SH-SY5Y (cell line): ENCODE data around the gene VAV1.

Experiments used
- GATA2 ChIP-seq: IDR thresholded peaks from 2 replicates; pipeline ENCODE4 v1.6.1; 2011; ENCODE audit warnings: mild to moderate bottlenecking, low read depth, low read length
- GATA3 ChIP-seq: IDR thresholded peaks from 2 replicates; pipeline ENCODE4 v1.6.1; 2011; ENCODE audit warnings: low read depth, mild to moderate bottlenecking, low read length, moderate library complexity

The VAV1 gene

DNA sequence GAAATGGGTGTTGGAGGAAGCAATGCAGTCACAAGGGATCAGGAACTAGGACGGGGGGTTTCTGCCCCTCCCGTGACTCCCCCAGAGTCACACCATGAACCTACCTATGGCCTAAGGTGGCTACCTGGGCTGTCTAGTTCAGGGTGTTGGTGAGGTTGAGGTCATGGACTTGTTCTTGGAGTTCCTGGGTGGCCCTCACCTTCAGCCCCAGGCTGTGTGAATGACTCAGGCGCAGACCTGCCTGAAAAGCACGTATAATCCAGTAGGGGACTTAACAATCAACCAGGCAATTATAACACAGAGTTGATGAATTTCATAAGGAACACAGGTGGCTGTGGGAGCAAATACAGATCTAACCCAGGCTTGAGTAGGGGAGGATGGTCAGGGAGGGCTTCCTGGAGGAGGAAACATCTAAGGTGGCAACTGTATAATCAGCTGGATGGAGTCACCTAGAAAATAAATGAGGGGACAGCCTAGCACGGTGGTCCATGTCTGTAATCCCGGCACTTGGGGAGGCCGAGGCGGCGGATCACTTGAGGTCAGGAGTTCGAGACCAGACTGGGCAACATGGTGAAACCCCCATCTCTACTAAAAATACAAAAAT lies 89.3 kb downstream of the VAV1 start:
- TF ChIP-seq GATA2 (no peak), GATA3 (no peak)

DNA sequence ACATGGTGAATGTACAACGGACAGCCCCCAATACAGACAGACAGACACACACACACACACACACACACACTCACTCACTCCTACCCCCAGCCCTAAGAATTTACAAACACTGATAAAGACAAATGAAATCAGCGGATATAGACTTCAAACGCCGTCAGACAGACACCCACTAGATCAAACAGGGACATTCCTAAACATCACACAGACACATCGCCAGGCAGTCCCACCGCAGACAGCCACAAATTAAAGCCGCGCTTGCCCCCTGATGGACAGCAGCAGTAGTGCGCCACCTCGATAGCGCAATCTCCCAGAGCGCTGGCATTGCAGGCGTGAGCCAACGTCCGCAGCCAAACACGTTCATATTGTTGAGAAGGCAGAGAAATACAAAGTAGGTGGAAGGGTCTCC lies 90.2 kb downstream of the VAV1 start:
- TF ChIP-seq GATA2 (no peak), GATA3 (no peak)

DNA sequence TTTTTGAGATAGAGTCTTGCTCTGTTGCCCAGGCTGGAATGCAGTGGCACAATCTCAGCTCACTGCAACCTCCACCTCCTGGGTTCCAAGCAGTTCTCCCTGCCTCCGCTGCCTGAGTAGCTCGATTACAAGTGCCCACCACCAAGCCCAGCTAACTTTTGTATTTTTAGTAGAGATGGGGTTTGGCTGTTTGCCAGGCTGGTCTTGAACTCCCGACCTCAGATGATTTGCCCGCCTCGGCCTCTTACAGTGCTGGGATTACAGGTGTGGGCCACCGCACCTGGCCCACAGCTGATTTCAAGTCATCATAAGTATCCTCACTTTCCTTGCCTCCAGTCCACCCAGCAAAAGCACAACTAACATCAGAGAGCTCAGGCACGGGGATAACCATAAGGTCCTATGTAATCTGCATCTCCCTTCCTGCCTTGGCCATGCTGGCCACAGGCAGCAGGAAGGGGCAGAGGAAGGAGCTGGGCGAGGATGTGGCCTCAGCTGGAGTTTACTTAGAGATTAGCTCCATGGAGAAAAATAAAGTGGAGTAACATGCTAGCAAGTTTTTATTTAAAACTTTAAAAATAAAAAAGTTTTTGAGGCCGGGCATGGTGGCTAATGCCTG lies 91.9 kb downstream of the VAV1 start:
- TF ChIP-seq GATA3 = no peak
- no peak for TF ChIP-seq GATA2

DNA sequence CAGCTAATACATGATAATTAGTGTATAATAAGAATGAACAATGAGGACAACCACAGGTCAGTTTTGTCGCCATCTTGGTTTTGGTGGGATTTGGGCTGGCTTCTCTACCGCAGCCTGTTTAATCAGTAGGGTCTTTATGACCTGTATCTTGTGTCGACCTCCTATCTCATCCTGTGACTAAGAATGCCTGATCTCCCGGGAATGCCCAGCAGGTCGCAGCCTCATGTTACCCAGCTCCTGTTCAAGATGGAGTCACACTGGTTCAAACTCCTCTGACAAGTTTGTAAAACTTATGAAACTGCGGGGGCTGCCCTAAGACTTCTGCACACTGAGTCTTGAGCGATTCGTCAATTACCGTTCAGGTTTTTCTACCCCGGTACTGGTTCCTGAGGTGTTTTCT lies 93.3 kb downstream of the VAV1 start:
- TF ChIP-seq GATA2 = no peak

DNA sequence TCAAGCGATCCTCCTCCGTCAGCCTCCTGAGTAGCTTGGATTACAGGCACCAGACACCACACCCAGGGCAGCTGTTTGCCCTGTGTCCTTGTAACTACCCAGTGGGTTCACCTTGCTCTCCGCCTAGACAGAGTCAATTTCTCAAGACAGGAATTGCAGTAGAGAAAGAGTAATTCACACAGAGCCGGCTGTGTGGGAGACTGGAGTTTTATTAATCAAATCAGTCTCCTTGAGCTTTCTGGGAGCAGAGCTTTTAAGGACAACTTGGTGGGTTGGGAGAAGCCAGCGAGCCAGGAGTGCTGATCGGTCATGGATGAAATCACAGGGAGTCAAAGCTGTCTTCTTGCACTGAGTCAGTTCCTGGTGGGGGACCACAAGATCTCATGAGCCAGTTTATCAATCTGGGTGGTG lies 94.2 kb downstream of the VAV1 start:
- TF ChIP-seq GATA3 = no peak
- TF ChIP-seq GATA2 = no peak

DNA sequence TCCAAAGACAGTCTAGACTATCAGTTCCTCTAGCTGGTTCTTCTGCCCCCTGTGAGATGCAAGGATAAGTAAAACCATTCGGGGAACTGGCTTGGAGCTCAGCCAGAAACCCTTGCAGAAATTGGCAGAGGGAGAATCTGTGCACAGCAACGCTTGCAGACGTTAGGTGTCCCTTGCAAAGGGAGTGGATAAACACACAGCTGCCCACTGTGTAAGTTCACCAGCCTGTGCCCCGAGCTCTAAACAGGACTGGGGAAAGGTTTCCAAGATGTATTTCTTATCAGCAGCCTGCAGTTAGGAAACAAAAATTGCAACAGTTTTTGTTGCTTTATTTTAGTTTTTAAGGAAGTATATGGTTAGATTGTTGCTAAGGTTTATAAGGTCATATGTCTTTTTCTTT lies 95.8 kb downstream of the VAV1 start:
- no peak for TF ChIP-seq GATA3
- no peak for TF ChIP-seq GATA2

DNA sequence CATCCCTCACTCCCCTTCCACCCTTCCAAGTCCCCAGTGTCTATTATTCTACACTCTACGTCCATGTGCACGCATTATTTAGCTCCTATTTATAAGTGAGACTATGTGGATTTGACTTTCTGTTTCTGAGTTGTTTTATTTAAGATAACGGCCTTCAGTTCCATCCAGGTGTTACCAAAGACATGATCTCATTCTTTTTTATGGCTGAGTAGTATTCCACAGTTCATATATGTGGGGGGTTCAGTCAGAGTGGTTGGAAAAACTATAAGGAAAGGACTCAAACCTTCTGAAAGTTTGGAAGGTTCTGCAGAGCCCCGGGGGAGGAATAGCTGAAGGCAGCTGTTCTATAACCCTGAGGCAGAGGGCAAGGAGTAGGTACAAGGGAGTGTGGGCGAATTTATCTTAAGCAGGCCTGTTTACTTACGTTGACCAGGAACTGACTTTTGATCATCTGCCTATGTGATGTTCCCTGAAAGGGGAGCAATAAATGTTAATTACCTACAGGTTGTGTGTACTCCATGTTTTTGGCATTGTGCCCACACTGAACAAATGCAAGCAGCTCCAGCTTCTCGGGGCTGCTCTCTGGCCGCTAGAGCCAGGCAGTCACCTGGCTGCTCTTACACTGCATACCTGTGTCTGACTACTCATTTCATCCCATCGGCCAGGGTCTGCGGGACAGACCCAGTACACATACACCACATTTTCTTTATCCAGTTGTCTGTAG lies 101.4 kb downstream of the VAV1 start:
- TF ChIP-seq GATA2 (no peak), GATA3 (no peak)

DNA sequence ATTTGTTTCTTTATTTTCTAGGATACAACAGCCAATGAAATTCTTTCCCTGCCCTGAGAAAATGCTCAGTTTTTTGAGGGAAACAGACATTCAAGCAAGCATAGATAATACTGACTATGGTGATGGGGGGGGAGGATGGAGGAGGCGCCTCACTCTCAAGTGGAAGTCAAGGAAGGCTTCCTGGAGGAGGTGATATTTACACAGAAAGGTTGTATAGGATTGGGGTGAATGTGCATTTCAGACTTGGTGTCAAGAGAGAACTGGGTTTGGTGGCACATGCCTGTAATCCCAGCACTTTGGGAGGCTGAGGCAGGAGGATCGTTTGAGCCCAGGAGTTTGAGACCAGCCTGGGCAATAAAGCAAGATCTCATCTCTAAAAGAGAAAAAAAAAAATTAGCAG lies 102.7 kb downstream of the VAV1 start:
- TF ChIP-seq GATA2 (no peak), GATA3 (no peak)

DNA sequence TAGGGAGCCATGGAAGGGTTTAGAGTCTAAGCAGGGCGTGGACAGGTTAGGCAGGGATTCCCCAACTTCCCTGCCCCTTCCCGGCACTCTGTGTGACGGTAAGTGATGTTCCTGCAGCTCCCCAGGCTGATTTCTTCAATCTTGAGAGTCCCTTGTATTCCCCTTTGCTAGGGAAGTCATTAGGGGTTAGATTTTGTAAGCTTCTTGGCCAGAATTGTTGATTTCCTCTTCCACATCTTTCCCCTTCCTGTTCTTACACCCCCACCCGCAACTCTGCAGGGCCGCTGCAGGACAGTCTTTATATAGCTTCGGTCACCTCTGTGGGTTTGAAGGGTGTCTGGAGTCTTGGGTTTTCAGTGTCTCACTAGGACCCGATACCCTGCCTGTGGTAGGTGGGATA lies 104.2 kb downstream of the VAV1 start:
- no peak for TF ChIP-seq GATA3
- TF ChIP-seq GATA2 = no peak

DNA sequence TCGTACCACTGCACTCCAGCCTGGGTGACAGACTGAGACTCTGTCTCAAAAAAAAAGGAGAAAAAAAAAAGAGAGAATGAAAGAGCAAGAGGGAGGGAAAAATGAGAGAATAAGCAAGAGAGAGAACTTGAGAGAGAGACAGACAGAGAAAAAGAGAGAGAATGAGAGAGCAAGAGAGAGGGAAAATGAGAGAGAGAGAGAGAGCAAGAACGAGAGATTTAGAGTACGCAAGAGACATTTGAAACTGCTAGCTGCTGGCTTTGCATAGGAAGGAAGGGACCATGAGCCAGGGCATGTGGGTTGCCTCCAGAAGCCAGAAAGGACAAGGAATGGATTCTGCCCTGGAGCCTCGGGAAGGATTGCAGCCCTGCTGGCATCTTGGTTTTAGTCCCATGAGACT lies 105.3 kb downstream of the VAV1 start:
- TF ChIP-seq GATA2 (no peak), GATA3 (no peak)

DNA sequence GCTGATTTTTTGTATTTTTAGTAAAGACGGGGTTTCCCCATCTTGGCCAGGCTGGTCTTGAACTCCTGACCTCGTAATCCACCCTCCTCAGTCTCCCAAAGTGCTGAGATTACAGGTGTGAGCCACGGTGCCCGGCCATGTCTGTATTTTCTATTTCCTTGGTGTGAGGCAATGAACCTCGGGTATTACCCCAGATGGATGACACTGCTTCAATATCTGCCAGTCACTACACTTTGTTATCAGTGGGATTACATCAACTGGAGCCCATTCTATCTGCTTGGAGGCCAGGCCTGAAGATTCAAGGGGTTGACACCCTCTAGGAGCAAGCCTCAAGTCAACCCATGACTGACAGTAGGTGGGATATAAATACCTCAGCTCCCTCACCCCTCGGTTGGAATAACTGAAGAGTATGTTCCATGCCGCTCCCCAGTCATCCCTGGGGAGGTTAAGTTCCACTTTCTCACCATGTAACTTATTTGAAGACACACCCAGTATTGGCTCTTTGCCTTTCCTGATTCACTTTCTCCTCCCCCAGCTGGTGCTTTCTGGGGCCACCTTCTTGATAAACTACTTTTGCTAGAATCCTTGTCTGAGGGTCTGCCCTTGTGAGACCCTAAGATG lies 113.9 kb downstream of the VAV1 start:
- no peak for TF ChIP-seq GATA2
- TF ChIP-seq GATA3 = no peak

DNA sequence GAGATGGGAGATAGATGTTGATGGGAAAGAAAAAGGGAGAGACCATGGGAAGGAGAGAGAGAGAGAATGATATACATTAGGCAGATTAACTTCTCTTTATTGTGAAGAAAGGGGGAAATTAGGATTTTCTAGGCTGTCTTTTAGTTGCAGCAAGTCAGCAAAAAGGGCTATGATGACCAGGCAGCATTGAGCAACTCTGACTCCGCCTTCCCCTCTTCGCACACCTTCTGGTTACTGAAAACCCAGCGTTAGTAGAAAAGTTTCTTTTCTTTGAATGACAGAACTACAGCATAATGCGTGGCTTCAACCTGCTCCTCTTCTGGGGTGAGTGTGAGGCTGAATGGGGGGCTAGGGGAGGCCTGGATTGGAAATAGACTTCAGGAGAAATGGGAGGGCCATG lies 114.8 kb downstream of the VAV1 start, which contains the start of gene ADGRE1:
ADGRE1 (plus strand) TSS at position 264 of the 400 bp plus-strand sequence; CDS start at position 294, 30 bp downstream.
- TF ChIP-seq GATA3 (no peak), GATA2 (no peak)

DNA sequence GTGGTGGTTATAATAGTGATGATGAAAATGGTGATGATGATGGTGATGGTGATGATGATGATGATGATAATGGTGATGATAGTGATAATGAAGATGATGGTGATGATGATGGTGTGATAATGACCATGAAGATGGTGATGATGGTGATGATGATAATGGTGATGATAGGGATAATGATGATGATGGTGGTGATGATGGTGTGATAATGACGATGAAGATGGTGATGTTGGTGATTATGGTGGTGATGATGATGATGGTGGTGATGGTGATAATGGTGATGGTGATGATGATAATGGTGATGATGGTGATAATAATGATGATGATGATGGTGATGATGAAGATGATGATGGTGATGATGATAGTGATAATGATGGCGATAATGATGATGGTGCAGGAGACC lies 116.5 kb downstream of the VAV1 start:
- TF ChIP-seq GATA3 (no peak), GATA2 (no peak)

DNA sequence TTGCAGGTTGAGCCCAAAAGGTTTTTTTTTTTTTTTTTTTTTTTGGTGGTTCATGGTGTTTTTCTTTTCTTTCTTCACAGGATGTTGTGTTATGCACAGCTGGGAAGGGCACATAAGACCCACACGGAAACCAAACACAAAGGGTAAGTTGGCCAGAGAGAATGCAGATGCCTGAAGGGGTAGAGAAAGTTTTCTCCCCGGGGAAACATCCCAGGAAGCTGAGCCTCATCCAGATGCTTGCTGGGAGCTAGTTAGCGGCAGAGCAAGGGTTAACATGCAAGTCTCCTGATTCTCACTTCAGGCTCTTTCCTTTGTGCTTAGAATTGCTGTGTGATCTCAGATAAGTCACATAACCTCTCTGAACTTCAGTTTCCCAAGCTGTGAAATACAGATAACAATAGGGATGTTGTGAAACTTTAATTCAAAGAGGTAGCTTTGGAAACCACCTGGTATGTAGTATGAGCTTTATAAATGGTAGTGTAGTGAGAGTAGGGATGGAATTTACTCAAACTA lies 117.9 kb downstream of the VAV1 start:
- TF ChIP-seq GATA3 = no peak
- TF ChIP-seq GATA2 = no peak

DNA sequence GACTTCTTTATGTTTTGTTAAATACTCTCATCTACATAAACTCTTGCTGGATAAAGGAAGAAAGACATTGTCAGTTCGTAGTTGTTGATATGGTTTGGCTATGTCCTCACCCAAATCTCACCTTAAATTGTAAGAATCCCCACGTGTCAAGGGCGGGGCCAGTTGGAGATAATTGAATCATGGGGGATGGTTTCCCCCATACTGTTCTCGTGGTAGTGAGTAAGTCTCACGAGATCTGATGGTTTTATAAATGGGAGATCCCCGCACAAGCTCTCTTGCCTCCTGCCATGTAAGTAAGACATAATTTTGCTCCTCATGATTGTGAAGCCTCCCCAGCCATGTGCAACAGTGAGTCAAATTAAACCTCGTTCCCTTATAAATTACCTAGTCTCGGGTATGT lies 118.4 kb downstream of the VAV1 start:
- TF ChIP-seq GATA3 = no peak
- no peak for TF ChIP-seq GATA2
